ENCODE data around the gene ZNF580.

Gene ZNF580

GRCh38 chr19:55599842-55600661 lies 40.8 kb upstream of the ZNF580 start, which contains the start of gene ZNF524 (continued):
- TF ChIP-seq ZBTB11 (tag by site-specific recombination; conservative IDR thresholded peaks at IDR 0.05; ENCODE audit: low read depth) (peak; percentile 18), ZNF580 (tag by site-specific recombination; IDR thresholded peaks at IDR 0.05) (peak; percentile 82), ZNF530 (tag by site-specific recombination; IDR thresholded peaks at IDR 0.05; ENCODE audit: low read depth) (no peak), ZNF670 (tag by site-specific recombination; IDR thresholded peaks at IDR 0.05; ENCODE audit: low read depth) (no peak), ZNF280C (tag by site-specific recombination; IDR thresholded peaks at IDR 0.05) (no peak), YY1 (tag by site-specific recombination; IDR thresholded peaks at IDR 0.05) (peak; percentile 99), HIC1 (tag by site-specific recombination; IDR thresholded peaks at IDR 0.05) (no peak), ZNF76 (tag by site-specific recombination; IDR thresholded peaks at IDR 0.05; ENCODE audit: borderline replicate concordance, low read depth) (peak; percentile 82), ZNF366 (tag by site-specific recombination; conservative IDR thresholded peaks at IDR 0.05) (0 out of 2 replicates have a peak, but pooled peaks have one; percentile 37), SP2 (tag by site-specific recombination; IDR thresholded peaks at IDR 0.05) (no peak; the same call in 1 of the 2 replicates), ZIC2 (tag by site-specific recombination; IDR thresholded peaks at IDR 0.05) (no peak), ZBTB44 (tag by site-specific recombination; IDR thresholded peaks at IDR 0.05) (peak; percentile 80; the same call in 1 of the 2 replicates), ZNF544 (tag by site-specific recombination; IDR thresholded peaks at IDR 0.05) (no peak), ZBTB6 (tag by site-specific recombination; IDR thresholded peaks at IDR 0.05) (no peak), ZNF513 (tag by site-specific recombination; IDR thresholded peaks at IDR 0.05) (peak; percentile 35; the same call in 1 of the 2 replicates), ZNF555 (tag by site-specific recombination; conservative IDR thresholded peaks at IDR 0.05) (no peak), ZBTB21 (tag by site-specific recombination; IDR thresholded peaks at IDR 0.05) (no peak), ZFHX2 (tag by site-specific recombination; conservative IDR thresholded peaks at IDR 0.05) (no peak), ZNF280D (tag by site-specific recombination; IDR thresholded peaks at IDR 0.05) (no peak), ZNF341 (tag by site-specific recombination; IDR thresholded peaks at IDR 0.05; ENCODE audit: low read depth) (peak; percentile 56), SETDB1 (IDR thresholded peaks at IDR 0.05; ENCODE audit: insufficient read length, low read length) (no peak)

All from HEK293 (cell line).